Activated naive CD8-positive, alpha-beta T cell (primary cell): ENCODE measurements around the gene KSR1.

ENCODE experiments used
- H3K27ac Mint-ChIP-seq: one replicate; pipeline ENCODE4 v1.8.0; 2021; ENCODE audit warnings: mixed read lengths
- H3K27me3 Mint-ChIP-seq: one replicate; pipeline ENCODE4 v1.8.0; 2021; ENCODE audit warnings: mixed read lengths
- H3K36me3 Mint-ChIP-seq: one replicate; pipeline ENCODE4 v1.8.0; 2021; ENCODE audit warnings: mixed read lengths
- H3K4me1 Mint-ChIP-seq: one replicate; pipeline ENCODE4 v1.8.0; 2021; ENCODE audit warnings: low read depth, mixed read lengths
- H3K4me3 Mint-ChIP-seq: one replicate; pipeline ENCODE4 v1.8.0; 2021; ENCODE audit warnings: mild to moderate bottlenecking, mixed read lengths
- H3K9me3 Mint-ChIP-seq: one replicate; pipeline ENCODE4 v1.8.0; 2021; ENCODE audit warnings: low read depth, mixed read lengths

The KSR1 gene

DNA sequence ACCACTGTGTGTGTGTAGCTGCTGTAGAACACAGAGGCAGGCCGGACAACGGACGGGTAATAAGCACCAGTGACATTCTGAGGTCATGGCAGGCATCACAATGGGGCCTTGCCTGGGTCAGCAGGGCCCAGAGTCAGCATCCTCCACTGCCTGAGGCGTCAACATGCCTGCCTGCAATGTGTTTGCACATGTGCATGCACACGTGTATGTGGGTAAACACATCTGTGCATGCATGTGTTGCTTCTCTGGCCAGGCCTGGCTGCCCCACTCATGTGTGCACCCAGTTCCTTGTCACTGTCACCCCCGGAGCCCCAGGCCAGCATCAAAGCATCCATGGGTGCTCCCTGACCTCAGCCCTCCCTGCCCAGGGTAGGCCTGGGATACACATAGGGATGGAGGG is 218.1 kb downstream of the KSR1 start:
- H3K27me3 Mint-ChIP-seq, result peaks cover 2% of the 10 kb centered on the region
- H3K36me3 Mint-ChIP-seq, result no peaks in the 10 kb centered on the region
- no peak overlapping the region for H3K4me3 Mint-ChIP-seq
- no peaks in the 10 kb centered on the region for H3K4me1 Mint-ChIP-seq
- H3K9me3 Mint-ChIP-seq, result no peaks in the 10 kb centered on the region
- H3K27ac Mint-ChIP-seq, result no peak overlapping the region
